NCI-H345 treated with DMSO at 0.1 percent for 48 hours (cell line): ENCODE measurements around the gene COX19.
"Not testable (repeated sequence)": the region's sequence is repeated elsewhere in the genome, so short reads cannot be mapped to it uniquely, and the experiment has no call there.

Experiments
- DNase-seq: peaks from one replicate; lab custom pipeline; 2025; ENCODE audit not compliant: unreplicated experiment; lab: John Stamatoyannopoulos, UW

Gene COX19

DNA sequence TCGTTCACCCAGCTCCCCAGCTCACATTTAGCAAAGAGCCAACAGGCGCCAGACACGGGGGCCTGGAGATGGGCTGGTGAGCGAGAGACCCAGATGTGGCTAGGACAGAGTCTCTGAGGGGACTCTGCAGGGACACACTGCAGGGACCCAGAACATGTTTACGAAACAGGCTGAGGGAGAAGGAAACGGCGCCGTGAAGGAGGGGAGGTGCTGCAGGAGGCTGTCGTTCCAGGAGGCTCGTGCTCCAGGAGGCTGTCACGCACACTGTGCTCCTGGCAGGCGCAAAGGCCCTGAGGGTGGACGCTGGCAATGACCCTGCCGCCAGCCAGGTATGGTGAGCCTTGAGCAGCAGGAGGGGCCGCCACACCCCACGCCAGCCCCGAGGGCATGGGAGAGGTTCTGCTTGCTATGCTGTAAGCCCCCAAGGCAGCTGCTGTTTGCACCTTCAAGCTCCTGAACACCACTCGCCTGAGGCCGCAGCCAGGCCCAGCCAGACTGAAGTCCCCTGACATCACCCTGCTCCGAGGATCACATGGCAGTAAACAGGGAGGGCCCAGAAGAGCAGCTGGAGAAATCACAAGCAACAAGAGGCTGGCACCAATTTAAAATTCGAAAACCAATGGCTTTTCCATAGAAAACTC, 48.2 kb downstream of the COX19 start:
- DNase-seq, result no peak

DNA sequence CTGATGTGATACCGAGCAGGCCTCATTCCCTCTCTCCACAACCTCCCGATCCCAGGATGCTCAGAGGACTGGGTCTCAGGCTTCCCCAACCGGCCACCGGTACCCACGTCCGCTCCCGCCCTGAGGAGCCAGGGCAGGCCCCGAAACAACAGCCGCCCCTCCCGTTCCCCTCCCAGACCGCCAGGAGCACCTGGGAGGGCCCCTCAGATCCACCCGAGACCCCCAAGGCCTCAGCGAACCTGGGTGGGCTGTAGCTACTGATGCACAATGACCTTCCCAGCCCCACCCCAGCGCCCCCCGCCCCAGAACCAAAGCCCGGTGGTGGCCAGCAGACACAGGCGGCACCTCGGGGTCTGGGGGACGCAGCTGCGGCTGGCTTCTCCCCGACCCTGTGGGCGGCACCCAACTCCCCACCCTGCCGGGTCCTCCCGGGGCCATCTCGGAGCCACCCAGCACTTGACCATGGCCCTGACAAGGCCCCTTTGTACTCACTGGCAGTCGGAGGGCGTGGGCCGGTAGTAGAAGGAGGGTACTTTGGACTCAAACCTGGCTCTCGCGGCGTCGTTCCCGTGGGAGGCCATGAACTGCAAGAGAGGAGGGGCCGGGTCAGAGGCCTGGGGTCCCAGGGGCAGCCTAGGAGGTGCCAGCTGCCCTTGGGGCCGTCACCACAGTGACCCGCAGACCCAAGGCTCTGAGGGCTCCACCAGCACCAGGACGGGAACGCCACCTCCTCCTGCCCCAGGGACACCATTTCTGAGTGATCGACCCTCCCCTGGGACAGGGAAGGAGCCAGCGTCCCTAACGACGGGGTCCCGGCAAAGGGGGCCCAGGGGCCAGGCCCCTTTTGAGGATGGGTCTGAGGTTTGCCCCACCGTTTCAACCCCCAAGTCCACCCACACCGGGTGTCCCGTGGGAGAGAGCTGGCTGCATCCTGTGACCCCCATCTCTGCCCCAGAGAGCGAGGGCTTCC, 49.0 kb downstream of the COX19 start:
- DNase-seq, result no peak

DNA sequence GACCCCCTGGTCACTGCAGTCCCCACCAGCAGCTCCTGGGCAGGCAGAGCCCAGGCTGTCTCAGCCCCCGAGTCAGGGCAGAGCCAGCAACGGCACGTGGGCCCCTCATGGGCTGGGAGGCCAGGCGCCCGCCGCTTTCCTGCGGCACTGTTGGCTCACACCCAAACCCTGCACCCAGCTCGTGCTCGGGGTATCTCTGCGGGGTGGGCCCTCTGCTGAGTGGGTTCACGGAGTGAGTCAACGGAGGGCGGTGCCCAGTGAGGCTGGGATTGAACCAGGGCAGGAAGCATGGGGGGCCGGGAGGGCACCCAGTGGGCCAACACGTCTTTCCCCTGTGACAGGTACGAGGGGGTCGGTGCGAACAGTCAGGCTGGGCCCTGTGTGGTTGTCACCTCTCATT, 49.7 kb downstream of the COX19 start:
- DNase-seq, result no peak

DNA sequence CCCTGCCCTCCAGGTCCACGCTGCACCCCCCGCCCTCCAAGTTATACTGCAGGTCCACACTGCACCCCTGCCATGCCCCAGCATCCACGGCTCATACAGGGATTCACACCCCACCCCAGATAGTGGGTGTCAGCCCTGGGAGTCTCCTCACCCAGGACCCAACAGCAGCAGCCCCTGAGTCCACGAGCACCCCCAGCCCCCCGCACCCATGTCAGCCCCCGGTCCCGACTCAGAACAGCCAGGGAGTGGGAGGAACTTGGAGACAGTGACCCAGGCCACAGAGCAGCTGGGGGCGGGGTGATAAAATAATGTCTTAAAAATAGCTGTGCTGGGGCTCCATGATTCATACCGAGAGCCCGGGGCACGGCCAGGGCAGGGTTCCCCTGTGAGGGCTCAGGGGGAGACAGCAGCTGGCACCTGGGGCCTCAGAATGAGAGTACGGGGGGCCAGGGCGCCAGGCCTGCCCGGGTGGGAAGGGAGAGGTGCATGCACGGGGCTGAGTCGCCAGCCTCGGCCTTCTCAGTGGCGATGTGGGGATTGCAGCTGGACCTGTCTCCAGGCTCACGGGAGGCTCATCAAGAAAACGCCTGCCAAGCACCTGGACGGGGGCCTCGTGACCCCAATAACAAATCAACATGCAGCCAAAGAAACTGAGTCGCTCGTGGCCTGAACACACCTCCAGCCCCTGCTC, 50.7 kb downstream of the COX19 start:
- no peak for DNase-seq

DNA sequence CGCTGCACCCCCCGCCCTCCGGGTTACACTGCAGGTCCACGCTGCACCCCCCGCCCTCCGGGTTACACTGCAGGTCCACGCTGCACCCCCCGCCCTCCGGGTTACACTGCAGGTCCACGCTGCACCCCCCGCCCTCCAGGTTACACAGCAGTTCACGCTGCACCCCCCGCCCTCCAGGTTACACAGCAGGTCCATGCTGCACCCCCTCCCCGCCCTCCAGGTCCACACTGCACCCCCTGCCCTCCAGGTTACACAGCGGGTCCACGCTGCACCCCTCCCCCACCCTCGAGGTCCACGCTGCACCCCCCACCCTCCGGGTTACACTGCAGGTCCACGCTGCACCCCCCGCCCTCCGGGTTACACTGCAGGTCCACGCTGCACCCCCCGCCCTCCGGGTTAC, 51.3 kb downstream of the COX19 start:
- not testable (repeated sequence) for DNase-seq

DNA sequence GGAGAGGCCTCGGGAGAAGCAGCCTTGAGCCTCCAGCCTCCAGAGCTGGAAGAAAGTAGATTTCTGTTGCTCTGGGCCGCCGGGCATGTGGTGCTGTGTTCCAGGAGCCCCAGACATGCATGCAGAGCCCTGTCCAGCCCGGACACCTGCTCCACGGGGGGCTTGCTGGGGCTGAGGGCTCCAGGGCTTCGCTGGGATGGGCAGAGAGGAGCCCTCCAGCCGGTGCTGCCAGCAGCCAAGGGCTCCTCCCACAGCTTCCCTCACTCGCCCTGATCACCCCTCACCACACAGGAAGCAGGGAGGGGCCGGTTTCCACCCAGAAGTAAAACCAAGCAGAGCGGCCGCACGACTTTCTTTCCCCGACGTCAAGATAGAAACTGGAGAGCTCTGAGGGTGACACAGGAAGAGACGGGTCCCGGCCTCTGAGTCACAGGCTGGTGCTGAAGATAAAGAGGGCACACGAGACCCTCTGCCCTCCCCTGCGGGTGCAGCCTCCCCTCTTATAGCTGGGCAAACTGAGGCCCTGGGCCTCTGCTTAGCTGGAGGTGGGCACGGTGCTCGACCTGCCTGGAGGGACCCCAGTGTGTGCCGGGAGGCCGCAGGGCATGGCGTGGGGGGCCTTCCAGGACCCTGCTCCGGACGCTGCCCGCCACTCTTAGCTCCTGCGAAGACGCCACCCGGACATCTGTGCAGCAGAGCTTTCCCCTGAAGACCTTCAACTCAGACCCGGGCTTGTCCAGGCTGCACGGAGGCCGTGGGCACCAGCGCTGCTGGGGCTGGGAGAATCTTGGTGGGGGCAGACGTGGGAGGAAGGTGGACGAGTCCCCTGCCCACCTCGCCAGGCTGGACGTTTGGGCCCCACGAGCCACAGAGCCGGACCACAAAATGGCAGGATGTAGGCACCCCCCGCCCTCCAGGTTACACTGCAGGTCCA, 52.0 kb downstream of the COX19 start:
- DNase-seq, result no peak

DNA sequence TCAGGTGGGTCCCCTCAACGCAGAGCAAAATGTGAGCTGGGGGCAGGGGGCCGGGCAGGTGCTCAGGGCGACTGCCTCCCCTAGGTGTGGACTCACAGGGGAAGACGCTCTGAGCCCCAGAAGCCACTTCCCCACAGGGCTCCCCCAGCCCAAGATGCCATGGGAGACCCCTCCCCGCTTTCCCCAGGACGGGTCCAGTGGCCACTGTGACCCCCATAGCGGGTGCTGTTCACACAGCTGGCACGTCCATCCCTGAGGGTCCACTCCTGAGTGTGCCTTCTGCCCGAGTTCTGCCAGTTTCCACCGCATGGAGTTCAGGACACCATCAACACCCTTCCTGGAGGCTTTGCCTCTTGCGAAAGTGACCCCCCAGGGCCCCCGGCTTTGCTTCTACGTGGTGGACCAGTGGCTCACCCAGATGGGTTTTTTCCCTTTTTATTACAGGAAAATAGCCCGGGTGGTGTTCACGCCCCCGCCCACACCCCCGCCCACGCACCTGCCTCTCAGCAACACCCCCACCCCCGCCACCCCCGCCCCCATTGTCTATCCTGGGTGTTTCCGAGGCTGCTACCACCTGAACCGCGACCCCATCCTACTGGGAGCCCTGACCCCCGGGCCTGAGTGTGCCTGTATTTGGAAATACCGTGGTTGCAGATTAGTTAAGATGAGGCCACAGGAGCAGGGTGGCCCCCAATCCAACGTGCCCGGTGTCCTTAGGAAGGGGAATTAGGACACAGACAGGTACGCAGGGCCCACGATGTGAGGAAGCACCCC, 52.8 kb downstream of the COX19 start:
- DNase-seq, result no peak

DNA sequence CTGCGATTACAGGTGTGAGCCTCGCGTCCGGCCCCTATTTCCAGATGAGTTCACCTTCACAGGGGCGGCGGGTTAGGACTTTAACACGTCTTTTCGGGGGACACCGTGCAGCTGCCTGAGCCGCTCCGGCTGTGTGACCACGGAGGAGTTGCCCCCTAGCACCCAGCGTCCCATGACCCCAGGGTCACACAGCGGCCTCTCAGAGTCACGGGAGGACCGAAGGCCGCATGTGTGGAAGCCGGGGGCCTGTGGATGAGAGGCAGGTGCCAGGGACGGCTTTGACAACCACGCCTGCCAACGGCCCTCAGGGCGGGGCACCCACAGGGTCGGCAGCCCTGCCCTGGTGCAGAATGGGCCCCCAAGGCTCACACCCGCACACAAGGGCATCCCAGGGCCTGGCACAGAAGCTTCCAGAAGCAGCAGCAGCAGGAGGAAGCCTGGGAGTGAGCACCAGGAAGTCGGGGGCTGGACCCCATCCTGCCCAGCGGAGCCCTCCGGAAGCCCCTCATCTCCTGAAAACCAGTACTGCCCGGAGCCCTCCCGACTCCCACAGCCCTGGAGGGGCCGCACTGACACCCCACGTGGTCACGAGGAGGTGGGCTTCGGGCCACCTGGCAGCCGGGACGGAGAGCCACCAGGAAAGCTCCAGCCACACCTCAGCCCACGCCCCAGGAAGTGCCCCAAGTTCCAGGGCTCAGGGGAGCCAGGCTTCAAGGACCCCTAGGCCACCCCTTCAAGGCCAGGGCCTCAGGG, 53.6 kb downstream of the COX19 start:
- DNase-seq, result no peak

DNA sequence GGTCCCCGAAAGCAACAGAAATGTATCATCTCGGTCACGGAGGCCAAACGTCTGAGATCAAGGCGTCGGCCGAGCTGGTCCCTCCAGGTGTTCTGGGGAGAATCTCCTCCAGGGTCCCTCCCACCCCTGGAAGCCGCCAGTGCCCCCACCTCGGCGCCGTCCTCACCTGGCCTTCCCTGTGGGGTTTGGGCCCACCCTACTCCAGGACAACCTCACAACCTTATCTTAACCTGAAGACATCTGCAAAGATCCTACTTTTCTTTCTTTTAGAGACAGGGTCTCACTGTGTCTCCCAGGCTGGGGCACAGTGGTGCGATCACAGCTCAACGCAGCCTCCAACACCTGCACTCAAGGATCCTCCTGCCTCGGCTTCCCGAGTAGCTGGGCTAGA, 54.3 kb downstream of the COX19 start:
- DNase-seq, result no peak

DNA sequence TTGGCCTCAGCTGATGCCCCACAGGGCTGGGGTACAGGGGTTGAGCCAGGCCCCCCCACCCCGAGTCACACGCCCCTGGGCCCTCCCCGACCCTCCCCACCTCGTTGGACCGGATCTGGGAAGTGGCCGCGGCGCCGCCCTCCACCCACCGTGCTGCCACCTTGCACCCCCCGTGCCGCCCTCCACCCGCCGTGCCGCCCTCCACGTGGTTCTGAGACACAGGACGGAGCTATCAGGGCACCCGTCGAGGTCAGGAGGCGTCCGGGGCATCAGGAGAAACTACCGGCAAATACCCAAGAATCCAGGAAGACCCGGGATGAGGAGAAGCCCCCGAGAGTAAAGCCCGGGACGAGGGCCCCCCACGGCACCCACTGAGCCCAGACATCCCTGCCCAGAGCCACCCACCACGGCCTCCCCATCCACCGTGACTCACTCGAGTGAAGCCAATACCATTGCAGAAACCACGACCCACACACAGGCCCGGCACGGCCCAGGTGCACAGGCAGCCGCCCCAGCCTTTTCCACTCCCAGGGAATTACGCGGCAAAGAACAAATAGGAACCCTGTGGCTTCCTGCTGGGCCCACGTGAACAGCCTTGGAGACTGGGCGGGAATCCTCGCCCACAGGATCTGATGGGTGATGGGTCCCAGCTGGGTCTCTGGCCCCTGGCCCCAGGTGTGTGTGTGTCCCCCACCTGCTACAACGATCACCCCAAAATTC, 54.8 kb downstream of the COX19 start:
- DNase-seq, result no peak

DNA sequence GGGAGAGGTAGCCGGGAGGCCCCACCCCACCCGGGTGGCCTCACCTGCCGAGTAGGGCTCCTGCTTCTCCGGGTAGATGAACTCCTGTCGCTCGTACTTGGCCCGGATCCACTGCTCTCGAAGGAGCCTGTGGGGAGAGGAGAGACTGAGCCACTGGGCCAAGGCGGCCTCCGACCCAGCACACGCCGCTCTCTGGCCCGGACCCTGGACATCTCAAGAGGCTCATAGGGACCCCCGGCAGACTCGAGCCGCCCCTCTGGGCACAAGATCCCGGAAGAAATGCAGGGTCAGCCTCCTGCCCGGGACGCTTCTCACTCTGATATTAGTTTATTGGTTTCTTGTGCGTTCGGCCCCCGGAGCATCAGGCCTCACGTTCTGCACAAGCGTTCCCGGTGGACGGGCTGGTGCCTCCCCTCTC, 55.4 kb downstream of the COX19 start:
- no peak for DNase-seq

DNA sequence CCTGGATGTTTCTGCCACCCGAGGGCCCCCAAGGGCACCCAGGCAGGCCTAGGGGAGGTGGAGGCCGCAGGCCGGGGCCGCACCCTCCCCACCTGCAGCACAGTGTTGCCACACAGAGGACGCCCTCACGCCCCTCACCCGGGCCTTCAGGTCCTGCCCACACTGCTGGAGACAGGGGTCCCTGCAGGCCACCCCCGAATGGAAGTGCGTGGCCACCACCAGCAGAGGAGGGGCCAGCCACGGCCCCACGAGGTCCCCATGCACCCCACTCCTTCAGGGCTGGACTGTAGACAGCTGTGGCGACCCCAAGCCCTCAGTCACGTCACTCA, 56.3 kb downstream of the COX19 start:
- DNase-seq, result no peak

DNA sequence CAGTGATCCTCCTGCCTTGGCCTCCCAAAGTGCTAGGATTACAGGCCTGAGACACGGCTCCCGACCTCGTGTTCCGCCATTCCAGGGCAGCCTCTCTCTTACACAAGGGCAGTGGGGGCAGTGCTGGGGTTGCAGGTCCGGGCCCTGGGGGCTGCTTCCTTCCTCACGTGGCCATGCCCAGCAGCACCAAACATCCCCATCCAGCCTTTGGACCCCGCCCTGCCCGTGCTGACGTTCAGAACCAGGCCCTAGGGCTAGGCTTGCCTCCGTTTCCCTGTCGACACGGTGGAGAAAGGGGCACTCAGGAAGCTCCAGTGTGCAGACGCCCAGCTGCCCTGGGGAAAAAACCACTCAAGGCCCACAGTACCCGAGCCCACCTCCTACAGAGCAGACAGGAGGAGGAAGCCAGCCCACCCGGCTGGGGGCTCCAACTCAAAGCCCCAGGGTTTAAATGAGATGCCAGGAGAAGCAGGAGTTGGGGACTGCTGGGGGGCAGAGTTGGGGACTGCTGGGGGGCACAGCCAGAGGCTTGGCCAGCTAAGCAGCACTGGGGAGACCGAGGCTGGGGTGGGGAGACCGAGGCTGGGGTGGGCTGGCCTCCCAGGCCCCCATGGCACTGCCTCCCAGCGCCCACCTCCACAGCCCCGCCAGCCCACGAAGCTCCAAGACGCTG, 56.8 kb downstream of the COX19 start:
- DNase-seq, result no peak

DNA sequence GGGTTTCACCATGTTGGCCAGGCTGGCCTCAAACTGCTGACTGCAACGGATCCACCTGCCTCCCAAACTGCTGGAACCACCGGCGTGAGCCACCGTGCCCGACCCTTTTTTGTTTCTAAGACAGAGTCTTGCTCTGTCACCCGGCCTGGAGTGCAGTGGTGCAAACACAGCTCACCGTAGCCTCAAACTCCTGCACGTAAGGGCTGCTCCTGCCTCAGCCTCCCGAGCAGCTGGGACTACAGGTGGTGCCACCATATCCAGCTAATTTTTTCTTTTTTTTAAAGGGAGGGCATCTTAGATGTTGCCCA, 57.3 kb downstream of the COX19 start:
- no peak for DNase-seq

DNA sequence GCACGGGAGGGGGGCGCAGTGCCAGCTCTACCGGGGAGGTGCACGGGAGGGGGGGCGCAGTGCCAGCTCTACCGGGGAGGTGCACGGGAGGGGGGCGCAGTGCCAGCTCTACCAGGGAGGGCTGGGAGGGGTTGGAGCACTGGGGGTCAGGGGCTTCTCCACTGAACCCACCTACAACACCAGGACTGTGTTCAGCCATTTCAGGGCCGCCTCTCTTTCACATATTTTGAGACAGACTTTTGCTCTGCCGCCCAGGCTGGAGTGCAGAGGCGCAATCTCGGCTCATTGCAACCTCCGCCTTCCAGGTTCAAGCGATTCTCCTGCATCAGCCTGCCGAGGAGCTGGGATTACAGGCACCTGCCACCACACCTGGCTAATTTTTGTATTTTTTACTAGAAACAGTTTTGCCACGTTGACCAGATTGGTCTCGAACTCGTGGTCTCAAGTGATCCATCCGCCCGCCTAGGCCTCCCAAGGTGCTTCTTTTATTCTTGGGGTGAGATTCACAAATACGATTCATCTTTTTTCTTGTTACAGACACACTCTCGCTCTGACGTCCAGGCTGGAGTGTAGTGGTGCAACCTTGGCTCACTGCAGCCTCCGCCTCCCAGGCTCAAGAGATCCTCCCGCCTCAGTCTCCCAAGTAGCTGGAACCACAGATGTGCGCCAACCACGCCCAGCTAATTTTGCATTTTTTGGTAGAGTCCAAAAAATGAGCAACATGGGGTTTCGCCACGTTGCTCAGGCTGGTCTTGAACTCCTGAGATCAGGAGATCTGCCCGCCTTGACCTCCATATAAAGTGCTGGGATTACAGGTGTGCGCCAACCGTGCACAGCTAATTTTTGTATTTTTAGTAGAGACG, 57.9 kb downstream of the COX19 start:
- no peak for DNase-seq

DNA sequence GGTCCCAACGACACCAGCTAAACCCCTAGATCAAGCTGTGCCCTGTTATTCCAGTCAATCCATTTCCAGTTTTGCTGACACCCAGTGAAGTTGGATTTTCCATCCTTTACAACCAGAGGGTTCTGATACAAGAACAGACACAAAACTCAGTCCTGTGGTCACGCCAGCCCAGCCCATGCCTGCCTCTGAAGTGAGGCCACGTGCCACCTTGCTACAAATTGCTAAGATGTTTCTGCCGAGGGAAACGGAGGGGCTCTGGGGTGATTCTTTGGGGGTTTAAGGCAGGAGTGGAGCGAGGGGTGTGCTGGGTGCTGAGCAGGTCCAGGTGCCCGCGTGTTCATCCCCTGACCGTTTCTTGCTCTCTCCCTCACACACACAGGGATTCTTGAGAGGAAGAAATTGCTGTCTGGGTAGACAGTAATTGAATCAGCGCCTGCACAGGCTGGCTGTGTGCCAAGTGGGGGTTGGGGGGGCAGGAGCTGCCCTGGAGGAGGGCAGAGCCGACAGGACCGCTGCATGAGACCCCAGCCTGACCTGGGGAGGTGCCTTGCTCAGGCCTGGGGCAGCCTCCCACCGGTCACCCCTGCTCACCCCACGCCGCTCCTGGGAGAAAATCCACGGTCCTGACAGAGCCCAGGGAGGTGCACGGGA, 58.9 kb downstream of the COX19 start:
- DNase-seq, result peak; percentile 24
